ENCODE data around the gene ANKZF1.

The ANKZF1 gene

GRCh38 chr2:219284501-219285372, 55.1 kb downstream of the ANKZF1 start:
- no peak for DNase-seq

GRCh38 chr2:219285373-219285735, 55.7 kb downstream of the ANKZF1 start:
- no peak for DNase-seq

- DNase-seq, result no peak
Measured at GRCh38 chr2:219285894-219286425, 56.4 kb downstream of the ANKZF1 start.
